Measurements from ENCODE around the gene KLF12. TPM values are rescaled to one million over a fixed set of nuclear protein-coding genes. Genes with fewer than 3 reads are reported as not detected.
A peak's percentile ranks its signal among the peaks of the same experiment; 100 is the strongest.

Gene KLF12
- total RNA-seq, 5 donors from 2014 or later (not counting 1 experiment from before 2014, with no cell fraction given) = 60.2 to 112 (median 64.7) TPM

- peak overlapping the region; percentile 8 to 42 for H3K27ac Mint-ChIP-seq
Observed at GRCh38 chr13:74111901-74112824, 22.0 kb downstream of the KLF12 start.

GRCh38 chr13:74111399-74111798 is 22.8 kb downstream of the KLF12 start:
- Mint-ChIP-seq H3K4me3 (no peak overlapping the region), H3K27me3 (no peaks in the 10 kb centered on the region), H3K27ac (no peak overlapping the region), H3K4me1 (peaks cover 66 to 79% (median 79%) of the 10 kb centered on the region in 3 donors), H3K36me3 (peaks cover 32% of the 10 kb centered on the region), H3K9me3 (peaks cover 0 to 6% (median 0%) of the 10 kb centered on the region in 3 donors)
- ChIA-PET POLR2A (interaction anchor here (0.6 to 0.7 kb wide), 3 partner anchors 8 to 182 kb away, joined by 3 to 5 read pairs (median 4); no protein-coding TSS in a partner anchor), CTCF (interaction anchor here in 1 of 2 donors (0.6 kb wide), 1 partner anchor 21 kb away, joined by 3 read pairs; no protein-coding TSS in a partner anchor)
- peaks cover 4 to 19% of the 10 kb centered on the region in 2 experiments for H3K4me1 ChIP-seq (ENCODE audit: control insufficient read depth in 1 of 2, extremely low read depth in 1 of 2, insufficient read depth in 2 of 2, low read length in 2 of 2)
- no peaks in the 10 kb centered on the region for H3K36me3 ChIP-seq (ENCODE audit: control insufficient read depth in 2 of 2, extremely low read depth in 1 of 2, insufficient read depth in 1 of 2, low read length in 1 of 2)
- no peaks in the 10 kb centered on the region for H3K9me3 ChIP-seq
- DNase-seq (no peak), ATAC-seq (replicated peaks in 1 of 4) (no peak)
- no peak overlapping the region for H3K27ac ChIP-seq (ENCODE audit: low read length)
- H3K4me3 ChIP-seq (ENCODE audit: control insufficient read depth in 1 of 2, extremely low read depth in 1 of 2, low read length in 1 of 2) = no peak overlapping the region
- no peaks in the 10 kb centered on the region for H3K27me3 ChIP-seq (replicated peaks in 1 of 2; ENCODE audit: control insufficient read depth in 2 of 2, extremely low read depth in 1 of 2, insufficient read depth in 2 of 2, low read length in 1 of 2)

More at GRCh38 chr13:74111901-74112824, 22.0 kb downstream of the KLF12 start:
- Histone ChIP-seq H3K4me3 (ENCODE audit: control insufficient read depth in 1 of 2, extremely low read depth in 1 of 2, low read length in 1 of 2) (no peak overlapping the region), H3K36me3 (ENCODE audit: control insufficient read depth in 2 of 2, extremely low read depth in 1 of 2, insufficient read depth in 1 of 2, low read length in 1 of 2) (no peaks in the 10 kb centered on the region), H3K27me3 (replicated peaks in 1 of 2; ENCODE audit: control insufficient read depth in 2 of 2, extremely low read depth in 1 of 2, insufficient read depth in 2 of 2, low read length in 1 of 2) (no peaks in the 10 kb centered on the region), H3K27ac (ENCODE audit: low read length) (no peak overlapping the region), H3K4me1 (ENCODE audit: control insufficient read depth in 1 of 2, extremely low read depth in 1 of 2, insufficient read depth in 2 of 2, low read length in 2 of 2) (peaks cover 4 to 19% of the 10 kb centered on the region in 2 experiments), H3K9me3 (no peaks in the 10 kb centered on the region)
- Mint-ChIP-seq H3K27me3 (no peaks in the 10 kb centered on the region), H3K9me3 (peaks cover 0 to 6% (median 2%) of the 10 kb centered on the region in 3 donors), H3K4me1 (peaks cover 62 to 78% (median 75%) of the 10 kb centered on the region in 3 donors), H3K4me3 (no peak overlapping the region), H3K36me3 (peaks cover 34% of the 10 kb centered on the region)
- ATAC-seq (replicated peaks in 1 of 4) (no peak), DNase-seq (no peak)
- WGBS (ENCODE audit: insufficient coverage) = 100% methylated on average over 1 of the region's 5 CpGs
- POLR2A ChIA-PET = interaction anchor here (0.6 to 0.7 kb wide), 4 partner anchors 7 to 279 kb away, joined by 3 to 5 read pairs (median 4); no protein-coding TSS in a partner anchor
- CTCF ChIA-PET = interaction anchor here in 1 of 2 donors (0.6 kb wide), 1 partner anchor 21 kb away, joined by 3 read pairs; no protein-coding TSS in a partner anchor

DNA sequence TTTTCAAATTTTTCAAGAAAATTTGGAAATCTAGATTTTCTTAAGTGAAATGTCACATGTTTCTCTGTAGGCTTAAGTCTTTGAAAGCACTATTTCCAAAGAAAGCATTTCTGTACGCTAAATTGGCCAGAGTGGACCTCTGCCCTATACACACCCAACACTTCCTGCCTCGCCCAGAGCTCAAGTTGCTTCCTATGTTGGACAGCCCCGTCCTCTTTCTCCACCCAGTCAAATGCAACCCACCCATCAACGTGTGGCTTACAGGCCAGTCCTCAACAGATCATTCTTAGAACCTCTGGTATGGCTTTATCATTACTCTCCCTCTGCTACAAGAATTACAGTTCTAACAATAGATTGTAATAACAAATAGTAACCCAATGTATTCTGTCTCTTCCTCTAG is 24.2 kb downstream of the KLF12 start:
- Mint-ChIP-seq H3K27me3 (no peaks in the 10 kb centered on the region), H3K36me3 (peaks cover 27% of the 10 kb centered on the region), H3K4me1 (peaks cover 65 to 75% (median 74%) of the 10 kb centered on the region in 3 donors), H3K9me3 (peaks cover 0 to 6% (median 0%) of the 10 kb centered on the region in 3 donors), H3K27ac (peak overlapping the region in 1 of 2 donors; percentile 19), H3K4me3 (no peak overlapping the region)
- H3K27ac ChIP-seq (ENCODE audit: low read length) = no peak overlapping the region
- ATAC-seq (replicated peaks in 1 of 4) (no peak), DNase-seq (no peak)
- H3K4me1 ChIP-seq (ENCODE audit: control insufficient read depth in 1 of 2, extremely low read depth in 1 of 2, insufficient read depth in 2 of 2, low read length in 2 of 2) = peaks cover 4 to 13% of the 10 kb centered on the region in 2 experiments
- ChIA-PET POLR2A (no interaction called here), CTCF (interaction anchor here in 1 of 2 donors (1.5 kb wide), 1 partner anchor 178 kb away, joined by 4 read pairs; no protein-coding TSS in a partner anchor)
- no peaks in the 10 kb centered on the region for H3K9me3 ChIP-seq
- 80% methylated on average over 3 of the region's 4 CpGs for WGBS (ENCODE audit: insufficient coverage)
- H3K4me3 ChIP-seq (ENCODE audit: control insufficient read depth in 1 of 2, extremely low read depth in 1 of 2, low read length in 1 of 2) = no peak overlapping the region
- H3K36me3 ChIP-seq (ENCODE audit: control insufficient read depth in 2 of 2, extremely low read depth in 1 of 2, insufficient read depth in 1 of 2, low read length in 1 of 2) = no peaks in the 10 kb centered on the region
- no peaks in the 10 kb centered on the region for H3K27me3 ChIP-seq (replicated peaks in 1 of 2; ENCODE audit: control insufficient read depth in 2 of 2, extremely low read depth in 1 of 2, insufficient read depth in 2 of 2, low read length in 1 of 2)

DNA sequence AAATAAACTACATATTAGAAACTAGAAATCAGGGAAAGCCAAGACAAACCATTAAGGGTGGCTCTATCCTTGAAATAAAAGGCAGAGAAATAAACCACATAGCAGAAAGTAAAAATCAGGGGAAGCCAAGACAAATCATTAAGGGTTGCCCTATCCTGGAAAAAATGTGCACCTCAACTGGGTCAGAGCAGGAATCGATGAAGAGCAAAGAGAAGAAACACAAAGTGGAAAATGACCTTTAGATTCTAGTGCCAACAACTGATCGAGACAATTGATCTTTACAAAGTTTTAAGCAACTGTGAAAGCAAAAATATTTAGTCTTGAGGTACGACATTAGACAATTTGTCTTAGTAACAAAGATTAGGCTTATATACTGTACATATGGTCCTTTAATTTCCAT is 26.6 kb downstream of the KLF12 start:
- no peaks in the 10 kb centered on the region for H3K9me3 ChIP-seq
- peaks cover 20% of the 10 kb centered on the region for H3K36me3 Mint-ChIP-seq
- no peak overlapping the region for H3K27ac ChIP-seq (ENCODE audit: low read length)
- no peak overlapping the region for H3K27ac Mint-ChIP-seq
- H3K36me3 ChIP-seq (ENCODE audit: control insufficient read depth in 2 of 2, extremely low read depth in 1 of 2, insufficient read depth in 1 of 2, low read length in 1 of 2) = no peaks in the 10 kb centered on the region
- peaks cover 68 to 75% (median 74%) of the 10 kb centered on the region in 3 donors for H3K4me1 Mint-ChIP-seq
- no peak overlapping the region for H3K4me3 Mint-ChIP-seq
- ATAC-seq (replicated peaks in 1 of 4) (no peak), DNase-seq (no peak)
- H3K4me1 ChIP-seq (ENCODE audit: control insufficient read depth in 1 of 2, extremely low read depth in 1 of 2, insufficient read depth in 2 of 2, low read length in 2 of 2) = peaks cover 4% of the 10 kb centered on the region in 2 experiments
- H3K27me3 ChIP-seq (replicated peaks in 1 of 2; ENCODE audit: control insufficient read depth in 2 of 2, extremely low read depth in 1 of 2, insufficient read depth in 2 of 2, low read length in 1 of 2) = no peaks in the 10 kb centered on the region
- 100% methylated on average over 1 of the region's 3 CpGs for WGBS (ENCODE audit: insufficient coverage)
- POLR2A ChIA-PET = no interaction called here
- no peak overlapping the region for H3K4me3 ChIP-seq (ENCODE audit: control insufficient read depth in 1 of 2, extremely low read depth in 1 of 2, low read length in 1 of 2)
- no peaks in the 10 kb centered on the region for H3K27me3 Mint-ChIP-seq
- CTCF ChIA-PET = no interaction called here
- H3K9me3 Mint-ChIP-seq = peaks cover 0 to 6% (median 0%) of the 10 kb centered on the region in 3 donors

DNA sequence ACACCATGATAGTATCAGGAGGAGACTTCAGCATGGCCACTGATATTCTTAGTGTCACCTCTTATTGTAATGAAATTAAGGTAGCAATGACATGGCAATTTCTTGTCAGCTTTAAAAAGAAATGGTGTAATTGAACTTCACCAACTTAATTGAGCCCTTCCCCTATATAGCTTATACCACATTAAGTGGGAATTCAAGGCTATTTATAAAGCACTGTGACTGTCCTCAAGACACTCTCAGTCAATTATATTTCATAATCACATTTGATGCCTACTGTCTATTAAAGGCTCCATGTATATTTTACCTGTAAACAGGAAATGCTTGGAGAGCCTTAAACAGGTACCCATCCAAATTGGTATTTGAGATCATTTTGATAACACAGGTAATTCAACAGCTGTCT is 28.3 kb downstream of the KLF12 start:
- Histone ChIP-seq H3K27ac (ENCODE audit: low read length) (no peak overlapping the region), H3K4me3 (ENCODE audit: control insufficient read depth in 1 of 2, extremely low read depth in 1 of 2, low read length in 1 of 2) (no peak overlapping the region), H3K27me3 (replicated peaks in 1 of 2; ENCODE audit: control insufficient read depth in 2 of 2, extremely low read depth in 1 of 2, insufficient read depth in 2 of 2, low read length in 1 of 2) (no peaks in the 10 kb centered on the region), H3K36me3 (ENCODE audit: control insufficient read depth in 2 of 2, extremely low read depth in 1 of 2, insufficient read depth in 1 of 2, low read length in 1 of 2) (peaks cover 0 to 3% of the 10 kb centered on the region in 2 donors), H3K4me1 (ENCODE audit: control insufficient read depth in 1 of 2, extremely low read depth in 1 of 2, insufficient read depth in 2 of 2, low read length in 2 of 2) (peaks cover 2 to 11% of the 10 kb centered on the region in 2 experiments), H3K9me3 (no peaks in the 10 kb centered on the region)
- Mint-ChIP-seq H3K27me3 (no peaks in the 10 kb centered on the region), H3K4me3 (no peak overlapping the region), H3K36me3 (peaks cover 30% of the 10 kb centered on the region), H3K4me1 (peaks cover 75 to 81% (median 79%) of the 10 kb centered on the region in 3 donors), H3K27ac (no peak overlapping the region), H3K9me3 (peaks cover 0 to 7% (median 6%) of the 10 kb centered on the region in 3 donors)
- CTCF ChIA-PET = no interaction called here
- DNase-seq (no peak), ATAC-seq (replicated peaks in 1 of 4) (no peak)
- POLR2A ChIA-PET = interaction anchor here in 1 of 2 donors (0.6 kb wide), 1 partner anchor 48 kb away, joined by 5 read pairs; no protein-coding TSS in a partner anchor

- H3K9me3 ChIP-seq = no peaks in the 10 kb centered on the region
- peaks cover 74 to 81% (median 77%) of the 10 kb centered on the region in 3 donors for H3K4me1 Mint-ChIP-seq
- DNase-seq (no peak), ATAC-seq (replicated peaks in 1 of 4) (no peak)
- H3K4me3 ChIP-seq (ENCODE audit: control insufficient read depth in 1 of 2, extremely low read depth in 1 of 2, low read length in 1 of 2) = no peak overlapping the region
- 100% methylated on average over 2 of the region's 3 CpGs for WGBS (ENCODE audit: insufficient coverage)
- H3K4me3 Mint-ChIP-seq = no peak overlapping the region
- H3K27me3 Mint-ChIP-seq = no peaks in the 10 kb centered on the region
- H3K27ac ChIP-seq (ENCODE audit: low read length) = no peak overlapping the region
- no peak overlapping the region for H3K27ac Mint-ChIP-seq
- ChIA-PET CTCF (no interaction called here), POLR2A (interaction anchor here in 1 of 2 donors (0.5 kb wide), 1 partner anchor 16 kb away, joined by 3 read pairs; no protein-coding TSS in a partner anchor)
- no peaks in the 10 kb centered on the region for H3K27me3 ChIP-seq (replicated peaks in 1 of 2; ENCODE audit: control insufficient read depth in 2 of 2, extremely low read depth in 1 of 2, insufficient read depth in 2 of 2, low read length in 1 of 2)
- peaks cover 23% of the 10 kb centered on the region for H3K36me3 Mint-ChIP-seq
- H3K36me3 ChIP-seq (ENCODE audit: control insufficient read depth in 2 of 2, extremely low read depth in 1 of 2, insufficient read depth in 1 of 2, low read length in 1 of 2) = peaks cover 0 to 3% of the 10 kb centered on the region in 2 donors
- peaks cover 0 to 7% (median 6%) of the 10 kb centered on the region in 3 donors for H3K9me3 Mint-ChIP-seq
- peaks cover 2 to 18% of the 10 kb centered on the region in 2 experiments for H3K4me1 ChIP-seq (ENCODE audit: control insufficient read depth in 1 of 2, extremely low read depth in 1 of 2, insufficient read depth in 2 of 2, low read length in 2 of 2)
Observed at GRCh38 chr13:74104661-74105275, 29.4 kb downstream of the KLF12 start.

Measured in T-cell (primary cell).